GM21526 (cell line): ENCODE measurements around the gene GRID1.

Experiments
- ATAC-seq: cut with Tn5 transposase; IDR thresholded peaks from one replicate; pipeline ENCODE4 v1.9.1; 2021; ENCODE audit warnings: moderate library complexity; ENCODE audit not compliant: unreplicated experiment, low FRiP score

The GRID1 gene

DNA sequence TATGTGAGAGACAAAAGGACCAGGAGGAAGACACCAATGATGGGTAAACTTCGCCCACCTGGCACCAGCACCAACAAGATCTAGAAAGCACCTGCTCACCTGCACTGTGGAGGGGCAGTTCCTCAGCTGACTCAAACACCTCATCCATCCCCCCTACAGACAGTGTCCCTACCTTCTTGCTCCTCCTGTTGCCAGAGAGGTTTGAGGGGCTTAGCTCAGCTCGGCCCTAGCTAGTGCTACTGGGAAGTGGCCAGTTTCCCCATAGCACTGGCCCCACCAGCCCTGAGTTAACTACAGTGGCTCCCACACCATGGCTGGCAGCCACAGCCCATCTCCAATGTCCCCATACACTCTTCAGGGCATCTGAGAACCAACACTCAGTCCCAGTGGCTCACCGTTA lies 70.8 kb downstream of the GRID1 start:
- no peak for ATAC-seq

DNA sequence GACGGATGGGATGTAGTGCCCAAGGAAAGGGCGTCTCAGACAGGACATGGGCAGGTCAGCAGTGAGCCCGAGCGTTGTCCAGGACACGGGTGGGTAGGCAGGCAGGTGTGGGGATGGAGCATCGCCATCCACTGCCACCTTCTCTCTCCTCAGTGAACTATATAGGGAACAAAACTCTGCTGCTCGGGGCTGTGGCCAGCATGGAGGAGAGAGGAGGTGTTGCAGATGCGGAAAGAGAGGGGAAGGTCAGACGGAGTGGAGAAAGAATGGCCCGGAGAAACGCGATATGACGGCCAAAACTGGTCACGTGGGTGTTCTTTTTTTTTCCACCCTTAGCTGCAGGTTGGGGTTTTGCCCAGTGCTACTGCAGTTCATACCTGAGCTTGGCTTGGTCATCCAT lies 71.2 kb downstream of the GRID1 start:
- ATAC-seq = no peak

DNA sequence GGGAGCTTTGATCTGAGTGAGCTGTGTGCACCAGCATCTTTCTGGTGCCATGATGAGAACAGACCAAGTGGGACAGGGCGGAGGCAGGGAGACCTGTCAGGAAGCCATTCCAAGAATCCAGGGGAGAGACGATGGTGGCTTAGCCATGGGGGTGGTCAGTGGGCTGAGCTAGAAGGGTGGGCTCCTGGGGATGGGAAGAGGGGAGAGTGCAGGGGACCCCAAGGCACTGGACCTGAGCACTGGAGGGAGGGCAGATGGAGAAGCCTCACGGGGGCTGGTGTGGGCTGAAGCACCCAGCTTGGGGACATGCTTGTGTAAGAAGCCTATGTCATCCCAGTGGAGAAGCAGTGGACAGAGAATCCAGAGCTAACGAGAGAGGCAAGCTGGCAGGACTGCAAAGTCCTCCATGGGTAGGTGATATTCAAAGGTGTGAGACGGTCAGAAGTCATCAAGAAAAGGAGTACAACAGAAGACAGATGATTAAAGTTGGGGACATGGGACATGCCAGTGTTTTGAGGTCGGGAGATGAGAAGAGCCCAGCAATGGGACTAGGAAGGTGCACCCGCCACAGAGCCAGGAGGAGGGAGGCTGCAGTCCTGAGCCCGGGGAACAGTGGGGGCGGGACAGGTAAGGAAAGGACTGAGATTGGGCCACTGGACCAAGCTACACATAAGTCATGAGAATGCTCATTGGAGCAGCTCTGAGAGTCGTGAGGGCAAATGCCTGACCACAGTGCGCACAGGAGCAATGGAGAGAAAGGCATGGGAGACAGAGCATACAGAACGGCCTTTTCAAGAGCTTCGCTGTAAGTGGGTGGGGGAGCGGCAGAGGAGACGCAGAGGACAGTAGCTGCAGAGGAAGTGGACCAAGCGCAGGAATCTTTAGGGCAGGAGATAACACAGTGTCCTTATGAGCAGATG lies 72.0 kb downstream of the GRID1 start:
- no peak for ATAC-seq

GRCh38 chr10:86293396-86293791 lies 73.2 kb downstream of the GRID1 start:
- ATAC-seq = no peak

GRCh38 chr10:86292462-86293395 lies 73.9 kb downstream of the GRID1 start:
- no peak for ATAC-seq

DNA sequence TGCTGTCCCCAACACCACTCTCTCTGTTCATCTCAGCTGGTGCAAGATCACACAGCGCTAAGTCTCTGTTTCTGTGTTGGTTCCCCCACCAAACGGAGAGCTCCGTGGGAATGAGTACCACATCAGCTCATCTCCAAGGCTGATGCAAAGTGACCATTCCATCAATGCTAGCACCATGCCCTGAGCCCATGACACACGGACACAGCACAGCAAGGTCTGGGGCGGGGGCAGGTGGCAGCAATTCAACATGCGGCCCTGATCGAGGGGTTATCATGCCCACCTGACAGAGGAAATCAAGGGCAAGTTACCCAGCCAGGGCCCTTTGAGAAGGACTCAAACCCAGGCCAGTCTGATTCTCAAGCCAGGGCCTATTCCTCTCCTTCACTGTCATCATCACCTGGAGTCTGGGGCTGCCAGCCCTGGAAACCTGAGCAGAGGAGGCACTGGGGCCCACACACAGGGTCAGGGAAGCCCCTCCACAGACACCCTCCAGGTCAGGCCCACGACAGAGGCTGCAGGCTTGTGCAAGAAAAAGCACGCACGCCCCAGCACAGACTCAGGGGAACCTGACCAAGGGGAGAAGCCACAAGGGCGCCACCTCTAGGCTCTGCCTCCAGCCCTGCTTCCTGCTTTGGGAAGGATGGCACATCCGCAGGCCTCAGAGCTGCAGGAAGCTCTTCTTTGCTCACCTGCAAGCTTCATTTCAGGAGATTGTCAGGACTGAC lies 74.8 kb downstream of the GRID1 start:
- ATAC-seq = no peak

GRCh38 chr10:86290933-86291615 lies 75.5 kb downstream of the GRID1 start:
- ATAC-seq = no peak

DNA sequence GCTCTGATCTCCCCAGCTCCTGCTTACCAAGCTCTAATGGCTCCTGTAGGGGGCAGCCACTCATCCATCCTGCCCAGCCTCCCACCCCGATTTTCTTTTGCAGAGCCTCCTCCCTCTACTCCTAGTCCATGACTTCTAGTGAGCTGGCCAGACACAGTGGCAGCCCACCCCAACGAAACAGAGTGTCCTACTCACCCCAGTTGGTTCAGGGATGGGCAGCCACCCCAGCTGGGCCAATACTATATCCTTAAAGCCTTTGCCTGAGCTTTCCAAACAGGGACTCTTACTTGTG lies 77.1 kb downstream of the GRID1 start:
- no peak for ATAC-seq

- ATAC-seq = no peak
Measured at GRCh38 chr10:86288695-86289576, 77.7 kb downstream of the GRID1 start.

DNA sequence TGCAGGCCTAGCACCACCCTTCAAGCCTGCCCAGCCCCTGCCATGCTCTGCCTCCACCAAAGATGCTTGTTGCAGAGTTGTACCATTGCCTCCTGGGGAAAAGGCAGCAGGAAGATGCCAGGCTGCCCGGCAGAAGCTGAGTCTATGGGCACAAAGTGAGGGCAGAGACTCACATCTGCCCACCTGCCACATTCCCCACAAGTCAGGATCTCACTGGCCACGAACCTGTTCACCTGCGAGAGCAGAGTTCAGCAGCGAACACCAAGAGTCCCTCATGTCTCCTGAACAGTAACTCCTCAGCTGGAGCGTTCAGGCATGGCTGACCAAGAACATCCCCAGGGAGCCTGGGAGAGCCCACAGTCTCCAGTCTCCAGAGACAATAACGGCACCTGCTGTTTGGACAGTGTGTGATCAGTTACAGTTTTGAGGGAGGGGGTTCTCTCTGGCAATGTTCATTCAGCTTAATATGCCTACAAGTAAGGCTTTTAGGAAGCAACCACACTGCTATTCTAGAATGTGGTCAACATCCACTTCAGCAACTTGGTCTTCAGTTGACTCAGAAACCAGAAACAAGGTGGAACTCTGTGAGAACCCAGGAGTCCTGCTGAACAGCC lies 78.5 kb downstream of the GRID1 start:
- ATAC-seq = no peak

- no peak for ATAC-seq
Measured at GRCh38 chr10:86287110-86287793, 79.3 kb downstream of the GRID1 start.

DNA sequence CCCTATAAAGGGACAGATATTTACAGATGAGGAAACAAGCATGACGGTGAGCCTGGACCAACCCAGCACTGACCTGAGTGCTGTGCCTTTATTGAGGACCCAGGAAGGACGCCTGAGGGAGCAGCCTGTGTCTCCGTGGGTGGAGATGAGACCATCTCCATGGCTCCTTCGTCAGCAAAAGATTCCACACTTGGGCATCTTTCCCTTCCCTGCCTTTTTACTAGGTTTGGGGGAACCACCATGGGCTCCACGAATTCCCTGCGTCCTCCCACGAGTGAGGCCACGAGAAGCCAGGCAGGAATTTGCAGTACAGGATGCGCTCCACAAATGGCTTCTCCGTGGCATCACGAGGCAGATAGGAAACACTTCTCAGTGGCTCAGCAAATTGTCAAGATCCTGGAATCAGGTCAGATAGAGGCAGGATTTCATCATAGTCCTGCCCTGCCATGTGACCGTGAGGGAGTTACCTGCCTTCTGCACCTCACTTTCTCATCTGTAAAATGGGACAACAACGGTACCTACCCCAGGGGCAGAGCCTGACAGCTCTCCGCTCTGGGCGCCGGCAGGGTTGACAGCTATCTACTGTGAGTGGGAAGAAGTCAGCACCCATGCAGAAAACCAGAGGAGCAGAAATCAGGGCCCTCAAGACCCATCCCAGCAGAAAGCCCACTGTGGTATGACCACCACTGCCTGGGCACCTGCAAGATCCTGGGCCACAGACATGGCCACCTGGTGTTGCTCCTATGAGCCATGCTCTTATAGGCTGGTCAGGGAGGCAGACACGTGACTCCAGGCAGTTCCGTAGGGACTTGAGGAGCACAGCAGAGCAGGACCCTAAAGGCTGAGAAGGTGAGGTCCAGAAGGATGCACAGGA lies 80.1 kb downstream of the GRID1 start:
- ATAC-seq = no peak

- ATAC-seq = no peak
Measured at GRCh38 chr10:86285136-86285790, 81.3 kb downstream of the GRID1 start.

DNA sequence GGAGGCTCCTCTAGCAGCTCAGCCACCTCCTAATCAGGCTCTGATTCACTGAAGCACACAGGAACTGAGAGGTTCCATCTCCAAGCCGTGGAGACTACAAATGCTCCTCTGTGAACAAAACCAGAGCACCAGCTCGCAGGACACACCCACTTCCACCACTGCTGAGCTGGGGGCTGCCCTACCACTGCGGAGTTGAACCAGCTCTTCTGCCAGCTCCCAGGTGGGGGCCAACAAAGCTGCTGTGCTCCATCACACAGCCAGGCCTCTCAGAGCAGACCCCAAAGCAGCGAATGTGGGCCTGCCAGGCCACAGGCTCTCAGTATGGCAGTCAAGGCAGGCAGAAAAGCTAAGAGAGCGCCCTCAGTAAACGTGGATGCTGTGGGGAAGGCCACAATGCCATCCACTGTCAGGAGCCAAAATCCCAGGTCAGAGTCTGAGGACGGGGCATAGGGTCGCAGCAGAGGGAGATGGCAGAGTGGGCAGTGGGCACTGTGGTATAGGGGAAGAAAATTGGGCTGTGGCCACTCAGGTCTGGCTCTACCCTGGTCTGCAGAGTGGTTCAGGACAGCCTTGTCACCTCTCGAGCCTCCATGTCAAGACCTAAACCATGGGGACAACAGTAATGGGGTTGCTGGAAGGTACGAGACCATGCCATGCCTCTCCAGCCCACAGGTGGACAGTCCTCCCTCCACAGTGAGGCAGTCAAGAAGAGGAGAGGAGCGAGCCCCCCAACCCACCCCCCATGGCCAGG lies 82.1 kb downstream of the GRID1 start:
- no peak for ATAC-seq

DNA sequence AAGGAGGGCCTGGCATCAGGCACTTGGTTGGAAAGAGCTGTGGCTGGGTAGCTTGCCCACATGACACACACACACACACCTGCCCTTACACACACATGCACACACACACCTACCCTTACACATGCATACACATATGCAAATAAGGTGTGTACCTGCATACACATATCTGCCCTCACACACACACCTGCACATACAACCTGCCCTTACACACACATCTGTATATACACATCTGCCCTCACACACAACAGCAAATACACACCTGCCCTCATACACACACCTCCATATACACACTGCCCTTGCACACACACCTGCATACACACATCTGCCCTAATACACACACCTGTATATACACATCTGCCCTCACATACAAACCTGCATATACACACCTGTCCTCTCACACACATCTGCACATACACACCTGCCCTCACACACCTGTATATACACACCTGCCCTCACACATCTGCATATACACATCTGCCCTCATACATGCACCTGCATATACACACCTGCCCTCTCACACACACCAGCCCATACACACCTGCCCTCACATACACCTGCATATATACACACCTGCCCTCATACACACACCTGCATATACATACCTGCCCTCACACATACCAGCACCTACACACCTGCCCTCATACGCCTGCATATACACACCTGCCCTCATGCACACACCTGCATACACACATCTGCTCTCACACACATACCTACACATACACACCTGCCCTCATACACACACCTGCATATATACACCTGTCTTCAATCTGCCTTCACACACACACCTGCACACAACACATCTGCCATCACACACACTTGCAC lies 82.9 kb downstream of the GRID1 start:
- ATAC-seq = no peak
